Measurements from ENCODE around the gene MAPK8IP2. TPM values are rescaled to one million over a fixed set of nuclear protein-coding genes. Genes with fewer than 3 reads are reported as not detected.

Gene MAPK8IP2
- total and polyA plus RNA-seq, 2 of the 13 experiments (the other 11 are each of a cell fraction or from before 2014, with no cell fraction given), result 1.3 to 2.6 TPM

- TF ChIP-seq ZNF407 (CRISPR knock-in tag; IDR thresholded peaks at IDR 0.05; ENCODE audit: not compliant biosample characterization) (no peak), ZMYM3 (CRISPR knock-in tag; IDR thresholded peaks at IDR 0.05) (no peak), ELF4 (CRISPR knock-in tag; IDR thresholded peaks at IDR 0.05; ENCODE audit: borderline replicate concordance) (peak; percentile 40; the same call in 1 of the 2 replicates), ATM (IDR thresholded peaks at IDR 0.05; ENCODE audit: borderline replicate concordance) (no peak), ZBTB14 (CRISPR knock-in tag; IDR thresholded peaks at IDR 0.05) (peak; percentile 53; the same call in 1 of the 2 replicates), ZNF503 (CRISPR knock-in tag; IDR thresholded peaks at IDR 0.05) (0 out of 2 replicates have a peak, but pooled peaks have one; percentile 51), ZNF782 (CRISPR knock-in tag; IDR thresholded peaks at IDR 0.05; ENCODE audit: borderline replicate concordance) (no peak; the same call in 1 of the 2 replicates), PBX2 (CRISPR knock-in tag; IDR thresholded peaks at IDR 0.05) (no peak), ZNF296 (CRISPR knock-in tag; conservative IDR thresholded peaks at IDR 0.05) (no peak), UBTF (CRISPR knock-in tag; IDR thresholded peaks at IDR 0.05) (peak; percentile 65), ZFX (CRISPR knock-in tag; IDR thresholded peaks at IDR 0.05; ENCODE audit: low read depth) (peak; percentile 86)
These were observed 17.9 kb upstream of the MAPK8IP2 start, which contains the start of gene CHKB (continued) for GRCh38 chr22:50582493-50583293.
